HG03139 (cell line): ENCODE measurements around the gene GOLGA6L10.
"Not testable (repeated sequence)": the region's sequence is repeated elsewhere in the genome, so short reads cannot be mapped to it uniquely, and the experiment has no call there.

Experiments
- ATAC-seq: cut with Tn5 transposase; IDR thresholded peaks from one replicate; pipeline ENCODE4 v1.9.1; 2021; ENCODE audit not compliant: unreplicated experiment

GOLGA6L10 gene

GRCh38 chr15:82349375-82349774 lies at the start of gene GOLGA6L10:
Gene GOLGA6L10 (minus strand): TSS chr15:82349475. CDS start chr15:82349375, 100 bp downstream.
- ATAC-seq = not testable (repeated sequence)

GRCh38 chr15:82398785-82399184 lies 49.5 kb upstream of the GOLGA6L10 start:
- ATAC-seq = no peak

GRCh38 chr15:82397817-82398216 lies 48.5 kb upstream of the GOLGA6L10 start:
- ATAC-seq = no peak

- not testable (repeated sequence) for ATAC-seq
These were observed 46.5 kb upstream of the GOLGA6L10 start for GRCh38 chr15:82395788-82396187.

- ATAC-seq = no peak
These were observed 44.4 kb upstream of the GOLGA6L10 start for GRCh38 chr15:82393671-82394070.

- ATAC-seq = not testable (repeated sequence)
These were observed 42.8 kb upstream of the GOLGA6L10 start for GRCh38 chr15:82392077-82392476.

GRCh38 chr15:82390152-82390551 lies 40.9 kb upstream of the GOLGA6L10 start:
- not testable (repeated sequence) for ATAC-seq

- not testable (repeated sequence) for ATAC-seq
These were observed 37.9 kb upstream of the GOLGA6L10 start for GRCh38 chr15:82387209-82387608.

- ATAC-seq = not testable (repeated sequence)
These were observed 32.2 kb upstream of the GOLGA6L10 start for GRCh38 chr15:82381330-82381955.

GRCh38 chr15:82379552-82379951 lies 30.3 kb upstream of the GOLGA6L10 start:
- not testable (repeated sequence) for ATAC-seq

- ATAC-seq = not testable (repeated sequence)
These were observed 24.4 kb upstream of the GOLGA6L10 start for GRCh38 chr15:82373661-82374060.

GRCh38 chr15:82371656-82372055 lies 22.4 kb upstream of the GOLGA6L10 start:
- ATAC-seq = no peak

GRCh38 chr15:82367790-82368189 lies 18.5 kb upstream of the GOLGA6L10 start:
- ATAC-seq = not testable (repeated sequence)

GRCh38 chr15:82365692-82366323 lies 16.5 kb upstream of the GOLGA6L10 start:
- peak; percentile 68 for ATAC-seq

GRCh38 chr15:82364548-82364947 lies 15.3 kb upstream of the GOLGA6L10 start:
- ATAC-seq = not testable (repeated sequence)

GRCh38 chr15:82362790-82363189 lies 13.5 kb upstream of the GOLGA6L10 start:
- ATAC-seq = not testable (repeated sequence)

GRCh38 chr15:82360618-82361017 lies 11.3 kb upstream of the GOLGA6L10 start:
- not testable (repeated sequence) for ATAC-seq

- ATAC-seq = not testable (repeated sequence)
These were observed 5.8 kb upstream of the GOLGA6L10 start for GRCh38 chr15:82355055-82355454.

- ATAC-seq = not testable (repeated sequence)
These were observed 5.3 kb upstream of the GOLGA6L10 start for GRCh38 chr15:82354546-82354945.

GRCh38 chr15:82347645-82348044 lies 1.6 kb downstream of the GOLGA6L10 start:
- not testable (repeated sequence) for ATAC-seq

GRCh38 chr15:82345176-82345575 lies 4.1 kb downstream of the GOLGA6L10 start:
- ATAC-seq = not testable (repeated sequence)

GRCh38 chr15:82344421-82344820 lies 4.9 kb downstream of the GOLGA6L10 start:
- not testable (repeated sequence) for ATAC-seq
